K562 (cell line): ENCODE measurements around the gene SIRT2. TPM values are rescaled to one million over a fixed set of nuclear protein-coding genes. Genes with fewer than 3 reads are reported as not detected.

Experiments used
- ATAC-seq: fragments of 200-7000 bp; cut with Tn5 transposase; 3 replicates; pipeline ENCODE4 v1.9.1; 2020; ENCODE audit warnings: moderate library complexity
- BruUV-seq: library from RNA; stranded (reverse); fragments of 400-500 nt; replicated peaks from 2 replicates; lab custom pipeline; 2021; lab: Mats Ljungman, UMichigan
- CTCF ChIA-PET: fragments of 300-600 bp; formaldehyde crosslinking; extraction: SDS; loops from one replicate; lab custom pipeline; 2021; ENCODE audit warnings: low intra/inter-chr PET ratio; lab: Yijun Ruan, JAX
- POLR2A ChIA-PET: fragments of 300-600, 350-650 bp; sonication (Branson Sonifier 250); formaldehyde crosslinking; extraction: SDS; loops from one replicate; lab custom pipeline; 2021; ENCODE audit warnings: antibody characterized with exemption, inconsistent platforms; lab: Yijun Ruan, JAX
- DNase-seq, 4 experiments: peaks; one replicate each; pipeline versions ENCODE4 v3.0.0 to v3.0.0-alpha.2; 2011 to 2018; ENCODE audit warnings: low spot score in 3 of 4, mixed read lengths in 3 of 4; ENCODE audit errors: extremely low read depth in 1 of 4
- FAIRE-seq: peaks from 2 replicates; lab custom pipeline; 2011; peaks lifted over from hg19 to GRCh38; lab: Jason Lieb, UNC
- H2AFZ ChIP-seq: 2 replicates; pipeline ENCODE4 v1.6.0; 2011; ENCODE audit warnings: low read depth, low read length, control low read depth, inconsistent platforms
- H3K27ac ChIP-seq: fragments of 200-600 bp; 3 replicates; pipeline ENCODE4 v1.8.0; 2011; ENCODE audit warnings: low read depth, mild to moderate bottlenecking, control low read depth, inconsistent platforms, low read length, moderate library complexity, mixed read lengths; ENCODE audit errors: extremely low read depth
- H3K27me3 ChIP-seq, 2 experiments: fragments of 300-600 bp in 1 of 2; 2 replicates in 1 of 2; 3 replicates in 1 of 2; pipeline versions ENCODE4 v1.6.0 to v1.8.0; 2011; ENCODE audit warnings: inconsistent platforms in 2 of 2, low read length in 2 of 2, mild to moderate bottlenecking in 1 of 2, mixed read lengths in 1 of 2, moderate library complexity in 1 of 2; ENCODE audit not compliant: control insufficient read depth in 2 of 2, insufficient read depth in 2 of 2
- H3K36me3 ChIP-seq: fragments of 300-600 bp; 3 replicates; pipeline ENCODE4 v1.8.0; 2011; ENCODE audit warnings: mild to moderate bottlenecking, low read length, inconsistent platforms; ENCODE audit not compliant: control insufficient read depth, insufficient read depth
- H3K4me1 ChIP-seq, 2 experiments: fragments of 200-600 bp in 1 of 2; replicated peaks in 1 of 2; 2 replicates in 1 of 2; 3 replicates in 1 of 2; pipeline versions ENCODE4 v1.5.1 to v1.8.0; 2011; ENCODE audit warnings: inconsistent platforms in 2 of 2, low read length in 2 of 2, mild to moderate bottlenecking in 1 of 2, mixed read lengths in 1 of 2, moderate library complexity in 1 of 2; ENCODE audit not compliant: control insufficient read depth in 2 of 2, insufficient read depth in 2 of 2
- H3K4me2 ChIP-seq: 2 replicates; pipeline ENCODE4 v1.6.1; 2011; ENCODE audit warnings: low read length, control low read depth, inconsistent platforms, mixed read lengths; ENCODE audit not compliant: insufficient read depth
- H3K4me3 ChIP-seq: fragments of 200-600 bp; sonication (generic), shearing (Covaris generic); 2 replicates; pipeline ENCODE4 v1.5.1; 2016; ENCODE audit warnings: control low read depth, inconsistent platforms
- H3K79me2 ChIP-seq: fragments of 200-600 bp; 3 replicates; pipeline ENCODE4 v1.8.0; 2011; ENCODE audit warnings: low read length, inconsistent platforms; ENCODE audit not compliant: control insufficient read depth, insufficient read depth
- H3K9ac ChIP-seq, 2 experiments: 2 replicates each; pipeline versions ENCODE4 v1.6.0 to v1.6.1; 2011; ENCODE audit warnings: low read depth in 2 of 2, low read length in 2 of 2, control low read depth in 1 of 2, inconsistent platforms in 1 of 2, mild to moderate bottlenecking in 1 of 2, mixed read lengths in 1 of 2; ENCODE audit not compliant: insufficient read depth in 1 of 2
- H3K9me1 ChIP-seq: one replicate; pipeline ENCODE4 v1.6.0; 2011; ENCODE audit warnings: inconsistent platforms, mild to moderate bottlenecking, low read length, moderate library complexity; ENCODE audit not compliant: control insufficient read depth, insufficient read depth
- H3K9me3 ChIP-seq: replicated peaks from 2 replicates; pipeline ENCODE4 v1.5.1; 2011; ENCODE audit warnings: low read depth, low read length, inconsistent platforms; ENCODE audit not compliant: control insufficient read depth, insufficient read depth
- H4K20me1 ChIP-seq: replicated peaks from 2 replicates; pipeline ENCODE4 v1.6.1; 2011; ENCODE audit warnings: low read length, inconsistent platforms, mixed read lengths; ENCODE audit not compliant: control insufficient read depth, insufficient read depth
- ATF1 ChIP-seq, 2 experiments: fragments of 450-650 bp in 1 of 2; IDR thresholded peaks; 2 replicates each; pipeline ENCODE4 v1.6.1; 2016; ENCODE audit warnings: missing compliant biosample characterization in 1 of 2, missing genetic modification characterization in 1 of 2
- LEF1 ChIP-seq: fragments of 450-650 bp; IDR thresholded peaks from 2 replicates; pipeline ENCODE4 v1.6.1; 2016; ENCODE audit warnings: mild to moderate bottlenecking
- MXD1 ChIP-seq: fragments of 250-450 bp; sonication (Bioruptor Pico); IDR thresholded peaks from 2 replicates; pipeline ENCODE4 v1.8.0; 2021; ENCODE audit warnings: borderline replicate concordance, mild to moderate bottlenecking, moderate library complexity; ENCODE audit not compliant: poor library complexity, severe bottlenecking
- ZBTB26 ChIP-seq: fragments of 450-650 bp; formaldehyde crosslinking; IDR thresholded peaks from 2 replicates; pipeline ENCODE4 v1.4.0; 2022; ENCODE audit warnings: missing genetic modification characterization
- ZNF124 ChIP-seq: sonication (generic); formaldehyde crosslinking; IDR thresholded peaks from 2 replicates; pipeline ENCODE4 v1.8.1; 2022; ENCODE audit warnings: missing genetic modification reagents
- ZNF140 ChIP-seq: fragments of 250-450 bp; sonication (Bioruptor Pico); IDR thresholded peaks from 2 replicates; pipeline ENCODE4 v1.8.0; 2021; ENCODE audit warnings: moderate library complexity, mild to moderate bottlenecking, inconsistent platforms
- ZNF184 ChIP-seq: sonication (generic); formaldehyde crosslinking; IDR thresholded peaks from 2 replicates; pipeline ENCODE4 v1.5.0; 2020; ENCODE audit warnings: missing genetic modification reagents
- ZNF316 ChIP-seq: fragments of 450-650 bp; IDR thresholded peaks from 2 replicates; pipeline ENCODE4 v1.6.1; 2016
- ZNF785 ChIP-seq: fragments of 250-450 bp; sonication (Bioruptor Pico); IDR thresholded peaks from 2 replicates; pipeline ENCODE4 v1.4.0; 2020; ENCODE audit warnings: mild to moderate bottlenecking
- whole genome bisulfite sequencing: fragments of 100-300 bp; shearing (Covaris generic); methylation state at CpG from one replicate; pipeline ENCODE4 v1.1.6; 2016; ENCODE audit warnings: low coverage, mixed read lengths; ENCODE audit not compliant: insufficient coverage; ENCODE audit errors: missing lambda C conversion rate; 5-methylcytosine and 5-hydroxymethylcytosine counted together
- in situ Hi-C: fragments of 300-500 bp; cut with MboI; formaldehyde crosslinking; loops from 4 replicates; pipeline ENCODE4 v1.15.0; 2018; ENCODE audit warnings: inconsistent platforms, mixed read lengths
- intact Hi-C: fragments of 100-400 bp; cut with micrococcal nuclease; formaldehyde crosslinking; loops from 2 replicates; pipeline ENCODE4 v1.14.2; 2022
- polyA plus RNA-seq, 8 experiments: library from polyadenylated mRNA; depleted of rRNA in 4 of 8; stranded (reverse) in 5 of 8; unstranded in 3 of 8; fragments of >200 nt; fragmentation: Nextera tagmentation in 2 of 8; fragmentation: Illumina TruSeq in 1 of 8; extraction: Ambion mirVana in 2 of 8; extraction: Trizol in 1 of 8; gene quantifications; 2 replicates each; pipeline versions ENCODE4 v1.2.1 to v1.2.3, GENCODE V29; 2011 to 2014; ENCODE audit warnings: inconsistent platforms in 1 of 8, missing spikeins in 1 of 8
- total RNA-seq, 7 experiments: library from RNA; depleted of rRNA in 6 of 7; stranded (reverse); fragments of >200 nt in 6 of 7; fragmentation: Illumina TruSeq in 2 of 7; extraction: Trizol in 2 of 7; gene quantifications; 2 replicates each; pipeline versions ENCODE4 v1.2.1 to v1.2.3, GENCODE V29; 2011 to 2021; ENCODE audit warnings: low replicate concordance in 1 of 7

The SIRT2 gene
- total and polyA plus RNA-seq, 9 of the 15 experiments (the other 6 are each of a cell fraction or from before 2014, with no cell fraction given) = 2.3 to 35.2 (median 22.9) TPM

GRCh38 chr19:38919837-38920601 lies 20.6 kb upstream of the SIRT2 start:
- Histone ChIP-seq H3K4me3 (no peak overlapping the region), H3K4me1 (peaks cover 0 to 40% of the 10 kb centered on the region in 2 experiments; a peak in 3 of 5 replicates), H3K36me3 (peaks cover 38% of the 10 kb centered on the region; the same call in 1 of the 3 replicates), H2AFZ (no peak overlapping the region), H3K79me2 (no peaks in the 10 kb centered on the region), H3K27ac (no peak overlapping the region), H4K20me1 (no peaks in the 10 kb centered on the region), H3K9me3 (no peaks in the 10 kb centered on the region), H3K4me2 (no peak overlapping the region), H3K9ac (peak overlapping the region in 1 of 2 experiments; percentile 22; a peak in 1 of 4 replicates), H3K27me3 (no peaks in the 10 kb centered on the region), H3K9me1 (no peaks in the 10 kb centered on the region)
- CTCF ChIA-PET = no interaction called here
- ATAC-seq (no peak), FAIRE-seq (no peak), DNase-seq (peak in 1 of 4 experiments; percentile 10)
- in situ Hi-C loops = loop anchor here (10.0 kb wide), 1 partner anchor 395 kb away; no protein-coding TSS in a partner anchor
- WGBS = 68% methylated on average over 11 of the region's 21 CpGs
- POLR2A ChIA-PET = interaction anchor here (0.6 to 0.9 kb wide), 2 partner anchors 88 to 169 kb away, joined by 3 read pairs; partner anchors contain the start of gene ECH1
- TF ChIP-seq ZNF184 (no peak), MXD1 (no peak), ZNF124 (no peak), LEF1 (no peak), ZNF785 (no peak), ATF1 (CRISPR knock-in tag; IDR thresholded peaks at IDR 0.05) (no peak), ATF1 (tag; IDR thresholded peaks at IDR 0.05) (no peak), ZBTB26 (CRISPR knock-in tag) (0 out of 2 replicates have a peak, but pooled peaks have one; percentile 1), ZNF140 (no peak), ZNF316 (no peak)
- intact Hi-C loops = no loop called here
- BruUV-seq = no TSS peak
